Stimulated activated CD8-positive, alpha-beta memory T cell treated with anti-CD3 and anti-CD28 coated beads, Interleukin-4, amount 100 ng/mL, for 1 hour (primary cell): ENCODE results near the gene FKBP1A.
"Not testable (repeated sequence)": the region's sequence is repeated elsewhere in the genome, so short reads cannot be mapped to it uniquely, and the experiment has no call there.

Source experiments
- DNase-seq, 2 donors: peaks; one replicate each; pipeline ENCODE4 v3.0.0-alpha.2; 2020; ENCODE audit warnings: low read depth in 2 of 2, low spot score in 1 of 2

Gene FKBP1A

DNA sequence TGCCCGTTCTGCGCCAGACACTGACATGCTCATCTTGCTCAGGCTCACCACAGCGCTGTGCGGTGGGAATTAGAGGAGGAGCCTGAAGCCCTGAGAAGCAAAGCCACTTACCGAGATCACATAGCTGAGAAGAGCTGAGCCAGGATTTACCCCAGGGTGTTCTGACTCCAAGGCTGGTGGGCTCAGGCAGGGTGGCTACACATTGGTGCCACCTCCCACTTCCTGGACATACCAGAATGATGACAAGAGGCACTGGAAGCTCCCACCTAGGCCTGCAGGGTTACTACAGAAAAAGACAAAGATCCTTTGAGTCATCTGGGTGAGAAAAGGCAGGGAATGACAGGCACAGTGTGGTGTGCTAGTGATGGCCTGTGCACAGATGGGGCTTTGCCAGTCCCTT lies 24.4 kb upstream of the FKBP1A start:
- DNase-seq, result no peak

DNA sequence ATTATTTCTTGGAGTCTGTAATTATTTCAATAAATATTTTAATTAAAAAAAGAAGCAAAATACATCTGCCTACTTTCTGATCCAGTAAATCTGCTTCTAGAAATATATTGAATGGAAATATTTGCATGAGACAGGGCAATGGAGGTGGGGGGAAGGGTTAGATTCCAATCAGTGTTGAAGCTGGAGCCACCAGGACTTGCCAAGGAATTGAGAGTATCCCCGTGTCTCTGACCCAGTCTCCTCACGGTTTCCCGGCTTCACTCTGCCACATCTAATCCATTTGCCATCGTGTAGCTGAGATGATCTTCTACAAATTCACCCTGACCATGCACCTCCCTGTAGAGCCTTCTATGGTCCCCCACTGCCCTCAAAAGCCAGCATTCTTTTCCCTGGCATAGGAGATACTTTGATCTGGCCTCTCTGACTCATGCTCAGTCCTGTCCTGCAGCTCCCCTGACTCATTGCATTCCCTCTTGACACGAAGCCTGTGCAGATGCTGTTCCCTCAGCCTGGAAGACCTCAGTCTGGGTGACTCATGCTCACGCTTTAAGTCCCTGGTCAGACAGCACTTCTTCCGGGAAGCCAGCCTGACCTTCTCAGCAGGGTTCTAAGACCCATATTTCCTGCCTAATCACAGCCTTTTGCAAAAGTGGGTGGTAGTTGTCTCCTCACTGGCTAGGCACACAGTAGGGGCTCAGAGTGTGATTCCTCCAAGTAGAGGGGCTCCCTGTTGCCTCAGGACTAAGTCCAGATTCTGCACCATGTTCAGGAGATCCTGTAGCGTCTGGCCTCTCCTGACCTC lies 23.0 kb upstream of the FKBP1A start:
- no peak for DNase-seq

DNA sequence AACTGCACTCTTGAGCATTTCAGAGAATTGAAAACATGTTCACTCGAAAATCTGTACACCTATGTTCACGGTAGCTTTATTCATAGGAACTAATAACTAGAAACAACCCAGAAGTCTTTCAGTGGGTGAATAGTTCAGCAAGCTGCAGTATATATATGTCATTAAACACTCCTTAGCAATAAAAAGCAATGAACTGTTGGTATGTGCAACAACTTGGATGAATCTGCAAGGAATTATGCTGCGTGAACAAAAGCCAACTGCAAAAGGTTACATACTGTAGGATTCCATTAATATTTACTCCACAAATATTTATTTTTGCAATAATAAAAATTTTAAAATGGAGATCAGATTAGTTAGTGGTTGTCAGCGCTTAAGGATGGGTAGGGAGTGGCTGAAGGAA lies 22.1 kb upstream of the FKBP1A start:
- DNase-seq, result no peak

DNA sequence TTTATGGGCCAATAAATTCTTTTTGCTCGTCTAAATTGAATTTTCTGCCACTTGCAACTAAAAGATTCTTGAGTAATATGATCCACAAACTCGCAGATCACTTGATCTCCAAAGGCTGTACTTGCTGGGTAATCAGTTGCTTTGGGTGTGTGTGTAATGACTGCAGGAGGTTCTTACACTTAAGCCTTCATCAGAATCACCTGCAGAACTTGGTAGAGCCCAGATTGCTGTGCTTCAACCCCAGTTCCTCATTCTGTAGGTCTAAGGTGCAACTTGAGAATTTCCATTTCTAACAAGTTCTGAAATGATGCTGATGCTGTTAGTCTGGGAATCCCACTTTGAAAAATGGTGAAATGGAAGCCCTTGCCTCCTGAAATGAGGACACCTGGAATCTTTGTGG lies 12.9 kb upstream of the FKBP1A start:
- DNase-seq, result no peak

DNA sequence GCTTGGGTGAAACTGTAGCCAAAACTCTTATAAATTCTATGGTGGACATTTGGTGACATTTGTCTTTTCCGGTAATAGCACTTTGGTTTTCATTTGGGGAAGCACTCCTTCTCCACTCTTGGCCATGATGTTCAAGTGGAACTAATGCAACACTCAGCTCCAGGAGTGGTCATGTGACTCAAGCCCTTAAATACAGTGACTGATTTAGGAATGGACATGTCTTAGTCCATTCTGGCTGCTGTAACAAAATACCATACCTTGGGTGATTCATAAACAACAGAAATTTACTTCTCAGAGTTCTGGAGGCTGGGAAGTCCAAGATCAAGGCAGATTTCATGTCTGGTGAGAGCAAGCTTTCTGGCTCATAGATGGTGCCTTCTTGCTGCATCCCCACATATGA lies 10.8 kb upstream of the FKBP1A start:
- no peak for DNase-seq

DNA sequence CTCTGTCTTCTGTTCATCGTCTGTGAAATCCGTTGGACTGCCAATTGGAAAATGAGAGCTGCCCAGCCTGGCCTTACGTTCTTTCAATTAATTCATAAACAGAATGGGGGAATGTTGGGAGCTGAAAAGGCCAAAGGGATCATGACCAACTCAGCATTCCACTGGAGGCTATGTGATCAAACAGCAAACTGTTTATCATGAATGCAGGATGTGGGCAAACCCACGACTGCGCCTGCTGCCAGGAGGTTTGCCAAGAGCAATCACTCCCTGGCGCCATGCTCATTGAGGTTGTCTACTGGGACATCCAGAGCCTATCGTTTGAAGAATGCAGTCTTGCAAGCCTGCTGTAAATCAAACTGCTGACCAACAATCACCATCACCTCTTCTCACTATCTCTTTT lies 9.3 kb upstream of the FKBP1A start:
- no peak for DNase-seq

DNA sequence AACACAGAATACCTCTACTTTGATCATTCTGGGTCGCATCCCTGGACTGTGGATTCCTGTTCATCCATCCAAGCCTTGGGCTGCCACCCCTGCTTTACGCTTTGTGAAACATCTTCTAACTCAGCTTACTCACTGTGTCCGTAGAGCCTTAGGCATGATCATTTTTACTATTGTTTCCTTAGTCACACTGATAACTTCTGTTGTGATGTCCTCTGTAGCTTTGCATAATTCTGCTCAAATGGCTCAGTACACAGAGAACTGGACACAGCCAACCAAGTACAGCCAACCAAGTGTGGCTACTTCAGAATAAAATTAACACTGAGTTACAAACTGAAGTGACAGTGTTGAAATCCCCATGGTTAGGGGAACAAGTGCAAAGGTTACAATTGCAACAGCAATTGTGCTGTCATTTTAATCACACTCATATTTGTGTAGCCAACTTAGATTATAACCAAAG lies 8.6 kb upstream of the FKBP1A start:
- no peak for DNase-seq

DNA sequence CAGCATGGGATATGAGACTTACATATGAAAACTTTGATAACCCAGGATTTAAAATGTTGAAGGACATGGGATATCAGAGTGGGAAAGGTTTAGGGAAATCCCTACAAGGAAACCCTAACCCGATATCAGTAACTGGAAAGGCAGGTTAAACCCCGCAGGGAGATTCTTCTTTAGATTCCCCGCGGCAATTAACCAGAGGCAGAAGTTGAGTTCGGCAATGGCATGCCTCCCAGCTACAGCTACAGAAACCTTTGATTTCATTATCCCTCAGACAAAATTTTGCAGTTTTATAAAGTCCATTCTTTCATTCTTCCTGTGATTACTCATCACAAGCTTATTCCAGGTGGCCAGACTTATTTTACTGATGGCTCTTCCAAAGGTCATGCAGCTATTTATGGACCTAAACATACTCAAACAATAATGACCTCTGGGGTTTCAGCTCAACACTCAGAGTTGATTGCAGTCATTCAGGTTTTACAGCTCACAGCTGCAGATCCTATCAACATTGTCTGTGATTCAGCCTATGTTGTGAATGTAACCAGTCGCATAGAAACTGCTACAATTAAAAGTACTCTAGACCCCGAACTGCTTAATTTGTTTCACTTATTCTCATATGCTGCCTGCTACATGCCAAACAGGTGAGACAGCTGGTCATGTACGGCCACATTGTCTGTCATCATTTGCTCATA lies 7.0 kb upstream of the FKBP1A start:
- DNase-seq, result not testable (repeated sequence)

DNA sequence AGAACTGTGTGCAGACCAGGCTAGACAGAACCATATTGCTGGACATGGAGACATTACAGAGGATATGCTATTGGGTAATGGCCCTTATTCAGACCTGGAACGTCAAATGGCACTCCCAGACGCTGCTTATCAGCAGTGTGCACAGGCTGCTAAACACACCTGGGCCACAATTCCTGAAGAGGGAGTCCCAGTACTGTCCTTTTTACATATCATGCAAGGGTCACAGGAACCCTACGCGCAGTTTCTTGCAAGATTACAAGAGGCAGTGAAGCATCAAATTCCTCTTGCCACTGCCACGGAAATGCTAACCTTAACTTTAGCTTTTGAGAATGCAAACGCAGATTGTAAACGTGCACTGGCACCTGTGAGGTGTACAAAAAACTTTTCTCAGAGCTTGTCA lies 5.3 kb upstream of the FKBP1A start:
- DNase-seq, result not testable (repeated sequence)

DNA sequence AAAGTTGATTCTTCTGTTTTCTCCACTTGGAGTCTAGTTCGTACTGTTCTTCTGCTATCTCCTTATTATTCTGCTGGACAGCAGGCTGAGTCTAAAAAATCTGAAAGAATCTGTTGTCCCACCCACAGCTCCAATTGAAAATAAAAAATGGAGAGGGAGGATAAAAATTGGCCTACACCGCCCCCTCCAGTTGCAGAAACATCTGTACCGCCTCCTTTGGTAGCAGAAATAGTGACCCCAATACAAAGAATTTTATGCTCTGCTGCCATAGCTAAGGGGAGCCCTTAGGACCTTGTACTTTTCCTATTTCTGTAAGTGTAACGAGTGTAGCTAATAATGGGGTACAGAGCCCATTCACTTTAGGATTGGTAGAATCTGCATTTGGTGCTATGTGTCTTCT lies 4.9 kb upstream of the FKBP1A start:
- DNase-seq, result no peak

DNA sequence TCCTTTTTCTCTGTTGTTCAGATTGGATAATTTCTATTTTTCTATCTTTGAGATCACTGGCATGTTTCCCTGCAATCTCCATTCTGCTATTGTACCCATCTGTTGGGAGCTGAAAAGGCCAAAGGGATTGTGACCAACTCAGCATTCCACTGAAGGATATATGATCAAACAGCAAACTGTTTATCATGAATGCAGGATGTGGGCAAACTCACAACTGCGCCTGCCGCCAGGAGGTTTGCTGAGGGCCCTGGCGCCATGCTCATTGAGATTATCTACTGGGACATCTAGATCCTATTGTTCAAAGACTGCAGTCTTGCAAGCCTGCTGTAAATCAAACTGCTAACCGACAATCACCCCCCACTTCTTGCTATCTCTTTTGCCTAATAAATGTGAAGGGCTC lies 3.8 kb upstream of the FKBP1A start:
- DNase-seq, result no peak

DNA sequence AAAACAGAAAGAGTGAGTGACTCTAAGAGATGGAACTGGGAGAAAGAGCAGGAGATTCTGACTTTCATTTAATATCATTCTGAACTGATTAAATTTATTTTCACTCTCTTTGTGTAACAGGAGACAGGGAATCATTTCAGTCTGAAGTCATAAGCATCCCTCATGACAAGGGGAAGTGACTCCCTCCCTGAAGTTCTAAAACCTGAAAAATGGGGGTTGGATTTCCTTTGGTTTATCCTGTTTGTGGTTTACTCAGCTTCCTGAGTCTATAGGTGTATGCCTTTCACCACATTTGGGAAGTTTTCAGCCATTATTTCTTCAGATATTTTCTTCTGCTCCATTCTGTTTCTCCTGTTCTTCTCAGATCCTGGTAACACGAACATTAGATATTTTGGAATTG lies 3.4 kb upstream of the FKBP1A start:
- DNase-seq, result no peak

DNA sequence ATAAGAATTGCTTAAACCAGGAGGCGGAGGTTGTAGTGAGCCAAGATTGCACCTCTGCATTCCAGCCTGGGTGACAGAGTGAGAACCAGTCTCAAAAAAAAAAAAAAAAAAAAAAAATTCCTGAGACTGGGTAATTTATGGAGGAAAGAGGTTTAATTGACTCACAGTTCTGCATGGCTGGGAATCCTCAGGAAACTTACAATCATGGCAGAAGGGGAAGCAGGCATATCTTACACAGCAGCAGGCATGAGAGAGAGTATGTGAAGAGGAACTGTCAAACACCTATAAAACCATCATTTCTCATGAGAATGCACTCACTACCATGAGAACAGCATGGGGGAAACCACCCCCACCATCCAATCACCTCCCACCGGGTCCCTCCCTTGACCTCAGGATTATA lies 1.8 kb upstream of the FKBP1A start:
- no peak for DNase-seq

DNA sequence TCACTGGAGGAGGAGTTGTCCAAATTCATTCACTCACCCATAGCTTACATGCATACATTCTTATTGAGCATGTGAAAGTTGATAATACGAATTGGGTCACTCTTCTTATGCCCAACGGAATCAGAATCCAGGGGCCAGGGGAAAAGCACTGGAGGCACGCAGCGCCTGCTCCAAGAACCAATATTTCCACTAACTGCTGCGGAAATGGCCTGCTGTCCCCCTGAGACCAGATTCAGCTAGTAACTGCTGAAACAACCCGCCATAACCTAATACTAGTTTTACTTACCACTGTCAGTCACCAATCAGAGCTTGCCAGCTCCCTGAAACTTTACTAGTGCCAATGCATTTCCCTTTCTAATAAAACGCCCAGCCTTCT lies 641 bp upstream of the FKBP1A start:
- DNase-seq, result no peak

DNA sequence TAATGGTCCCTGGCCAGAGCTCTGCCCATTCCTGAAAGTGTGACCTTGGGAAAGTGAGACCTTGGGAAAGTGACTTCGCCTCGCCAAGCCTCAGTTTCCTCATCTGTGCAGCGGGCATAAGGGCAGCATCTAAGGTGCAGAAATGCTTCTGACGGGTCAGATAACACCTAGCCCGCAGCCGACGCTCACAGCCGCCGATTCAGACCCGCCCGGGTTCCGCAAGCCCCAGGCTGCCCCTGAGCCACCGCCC lies 486 bp downstream of the FKBP1A start:
- no peak for DNase-seq

DNA sequence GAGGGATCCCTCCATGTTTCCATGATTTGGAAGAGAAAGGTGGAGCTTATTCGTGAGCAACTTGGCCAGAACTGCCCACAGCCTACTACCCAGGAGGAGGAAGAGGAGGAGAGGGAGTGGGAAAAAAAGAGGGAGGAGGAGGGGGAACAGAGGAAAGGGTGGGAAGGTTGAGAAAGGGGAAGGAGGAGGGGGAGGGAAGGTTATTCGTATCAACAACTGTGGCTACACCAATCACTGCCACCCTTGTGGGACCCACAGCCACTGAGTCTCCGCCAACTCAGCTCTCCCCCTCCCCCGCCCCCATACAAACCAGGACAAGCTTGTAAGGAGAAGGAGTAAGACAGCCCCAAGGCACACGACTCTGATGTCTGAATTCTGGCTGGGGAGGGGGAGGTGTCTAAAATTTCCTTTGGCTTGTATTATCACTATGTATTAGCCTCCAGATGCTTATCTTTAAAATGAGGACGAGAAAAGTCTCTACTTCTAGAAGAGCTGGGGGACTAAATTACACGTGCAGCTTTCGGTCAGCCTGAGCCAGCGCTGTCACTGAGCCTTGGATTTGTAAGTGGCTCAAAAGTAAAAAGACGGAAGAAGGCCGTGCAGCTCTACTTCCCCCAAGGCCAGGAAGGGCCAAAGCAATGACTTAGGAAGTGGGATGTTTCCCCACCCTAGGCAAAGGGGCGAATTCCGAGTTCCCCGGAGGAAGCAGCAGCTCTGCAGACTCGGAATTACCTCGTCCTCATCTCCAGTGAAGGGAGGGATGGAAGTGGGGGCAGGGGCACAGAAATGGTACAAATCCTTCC lies 1.0 kb downstream of the FKBP1A start:
- no peak for DNase-seq

DNA sequence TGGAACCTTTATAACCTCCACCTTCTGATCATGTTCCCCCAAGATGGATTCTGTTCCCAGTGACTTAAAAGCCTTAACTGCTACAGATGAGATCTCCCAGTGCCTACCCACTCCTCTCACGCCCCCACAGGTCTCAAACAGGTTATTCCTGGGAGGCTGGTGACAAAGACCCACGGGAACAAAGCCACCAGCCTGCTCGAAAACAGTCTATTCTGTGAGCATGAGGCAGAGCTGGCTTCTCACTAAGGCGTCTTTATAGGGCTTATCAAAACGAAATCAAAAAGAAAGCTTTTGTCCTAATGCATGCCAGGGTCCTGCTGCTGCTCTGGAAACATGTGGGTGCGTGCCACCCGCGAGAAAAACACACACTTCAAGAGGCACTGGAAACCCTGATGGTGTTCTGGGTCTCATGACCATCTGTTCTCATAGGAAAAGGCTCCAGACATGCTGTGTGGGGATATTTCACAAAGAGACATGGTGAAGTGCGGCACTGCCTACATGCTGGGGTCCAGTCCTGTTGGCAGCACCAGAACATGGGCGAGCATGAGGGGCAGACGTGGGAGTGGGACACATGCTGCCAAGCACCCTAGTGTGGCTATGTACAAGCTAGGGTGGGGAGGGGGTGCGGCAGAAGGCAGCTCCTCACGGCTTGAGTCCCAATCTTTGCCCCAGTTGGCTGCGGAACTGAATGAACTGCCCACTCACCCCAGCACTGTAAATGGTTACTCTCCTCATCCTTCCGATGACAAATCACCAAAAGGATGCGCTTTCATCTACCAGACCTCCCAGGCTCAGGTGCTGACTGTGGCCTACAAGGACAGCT lies 2.1 kb downstream of the FKBP1A start:
- DNase-seq, result no peak

DNA sequence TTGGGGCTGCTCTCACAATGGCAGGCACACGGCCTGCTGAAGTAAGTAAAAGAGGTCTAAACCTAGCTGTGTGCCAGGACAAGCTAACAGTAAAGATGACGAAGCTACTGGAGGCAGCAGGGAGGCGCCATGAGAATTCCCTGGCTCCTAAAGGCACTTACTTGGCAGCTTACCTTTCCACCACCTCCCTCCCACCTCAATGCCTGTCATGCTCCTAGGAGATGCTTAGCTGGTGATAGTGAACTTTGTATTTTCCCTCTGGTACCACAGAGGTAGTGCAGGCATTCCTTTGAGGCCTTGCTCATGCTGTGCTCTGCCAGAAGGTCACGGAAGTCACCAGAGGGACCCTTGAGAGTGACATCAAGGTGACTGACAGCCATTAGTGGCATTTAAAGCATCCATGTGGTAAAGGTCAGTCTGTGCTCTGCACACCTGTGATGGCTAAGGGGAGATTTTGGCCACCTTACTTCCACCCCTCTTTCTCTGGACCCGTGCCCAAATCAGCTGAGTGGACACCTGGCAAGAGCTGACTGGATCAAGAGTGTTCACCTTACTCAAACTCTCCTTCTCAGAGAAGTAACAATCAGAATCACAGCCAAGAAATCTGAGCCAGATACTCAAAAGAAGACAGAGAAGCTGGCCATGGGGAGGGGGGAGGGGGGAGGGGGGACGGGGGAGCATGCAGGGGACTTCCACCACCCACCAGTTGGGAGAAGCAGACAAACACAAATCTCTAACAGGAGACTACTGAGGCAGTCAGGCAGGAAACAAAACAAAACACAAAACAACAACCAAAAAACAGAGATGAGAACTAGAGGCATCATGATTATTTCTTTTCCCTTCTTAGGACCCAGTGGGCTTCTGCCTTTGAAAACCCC lies 2.9 kb downstream of the FKBP1A start:
- DNase-seq, result no peak

DNA sequence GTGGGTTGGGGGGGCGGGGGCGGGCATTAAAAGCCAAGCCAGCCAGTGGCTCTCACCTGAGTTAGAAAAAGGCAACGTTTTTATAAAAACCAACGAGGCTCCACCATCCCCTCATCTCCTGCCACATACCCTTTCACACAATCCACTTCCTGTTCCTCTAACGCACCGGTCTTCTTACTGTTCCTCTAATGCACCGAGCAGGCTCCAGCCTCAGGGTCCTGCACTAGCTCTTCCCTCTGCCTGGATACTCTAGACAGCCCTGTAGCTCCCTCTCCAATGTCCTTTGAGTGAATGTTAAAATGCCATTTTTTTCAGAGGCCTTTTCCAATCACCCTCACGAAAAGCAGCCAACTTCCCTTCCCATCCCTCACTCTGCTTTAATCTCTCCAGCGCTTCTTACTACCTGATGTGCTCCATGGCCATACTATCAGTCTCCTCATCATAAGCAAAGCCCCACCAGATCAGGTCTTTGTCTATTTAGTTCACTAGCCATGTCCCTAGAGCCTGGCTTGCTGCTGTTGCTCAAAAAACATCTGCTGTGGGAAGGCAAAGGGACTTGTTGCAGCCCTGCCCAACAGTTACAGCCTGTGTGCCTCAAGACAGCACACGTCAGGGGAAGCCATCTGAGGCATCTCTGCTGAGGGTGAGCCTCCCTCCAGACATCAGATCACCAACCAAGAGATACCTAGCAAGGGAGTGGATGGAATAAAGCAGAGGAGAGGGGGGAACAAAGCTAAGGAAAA lies 3.9 kb downstream of the FKBP1A start:
- DNase-seq, result no peak

DNA sequence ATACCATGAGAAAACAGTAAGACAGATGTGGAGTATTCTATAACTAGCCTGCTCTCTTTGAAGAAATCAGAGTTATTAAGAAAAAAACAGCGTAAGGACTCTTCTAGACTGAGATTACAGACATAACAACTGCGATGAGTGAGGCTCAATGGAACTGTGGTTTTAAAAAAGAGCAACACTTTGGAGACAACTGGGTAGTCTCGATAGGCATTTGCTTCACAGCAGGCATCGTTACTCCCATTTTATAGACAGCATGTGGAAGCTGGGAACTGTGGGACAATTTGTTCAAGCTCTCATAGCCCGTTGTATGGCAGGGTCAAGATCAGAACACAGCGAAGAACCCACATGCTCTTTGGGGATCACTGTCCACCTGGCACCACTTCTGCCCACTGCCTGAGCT lies 4.6 kb downstream of the FKBP1A start:
- no peak for DNase-seq
